ENCODE data around the gene PEBP1.

DNA sequence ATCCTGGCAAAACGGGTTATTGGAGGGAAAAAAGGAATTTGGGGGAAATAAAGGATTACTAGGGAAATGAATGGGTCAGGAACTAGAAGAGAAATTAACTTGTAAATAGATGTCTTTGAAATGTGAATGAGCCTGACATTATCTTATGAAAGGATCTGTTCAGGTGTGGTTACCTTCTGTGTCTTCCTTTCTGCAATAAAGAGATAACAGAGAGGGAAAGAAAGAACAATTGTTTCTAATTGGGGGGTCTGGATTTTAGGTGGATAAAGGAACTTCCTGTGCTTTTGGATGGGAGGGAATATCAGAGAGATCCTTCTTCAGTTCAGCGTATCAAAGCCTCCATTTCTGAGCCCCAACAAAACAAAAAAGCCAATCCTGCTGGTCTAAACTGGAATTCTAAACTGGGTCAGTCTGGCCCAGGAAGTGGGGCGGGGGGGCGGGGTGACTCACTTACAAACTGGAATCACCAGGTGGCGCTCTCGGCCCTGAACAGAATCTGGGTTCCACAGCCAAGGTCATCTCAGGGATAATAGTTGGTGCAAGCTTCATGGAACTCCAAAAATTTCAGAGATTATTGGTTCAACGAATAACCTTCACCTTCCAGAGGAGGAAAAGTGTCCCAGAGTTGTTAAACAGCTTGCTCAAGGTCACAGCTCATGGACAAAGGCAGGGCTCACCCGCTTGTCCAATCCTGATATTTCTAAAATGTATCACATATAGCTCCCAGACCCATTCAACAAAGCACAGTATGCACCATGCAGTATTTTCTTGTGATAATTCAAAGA, 15.2 kb upstream of the PEBP1 start:
- TF ChIP-seq, protein P1, sequence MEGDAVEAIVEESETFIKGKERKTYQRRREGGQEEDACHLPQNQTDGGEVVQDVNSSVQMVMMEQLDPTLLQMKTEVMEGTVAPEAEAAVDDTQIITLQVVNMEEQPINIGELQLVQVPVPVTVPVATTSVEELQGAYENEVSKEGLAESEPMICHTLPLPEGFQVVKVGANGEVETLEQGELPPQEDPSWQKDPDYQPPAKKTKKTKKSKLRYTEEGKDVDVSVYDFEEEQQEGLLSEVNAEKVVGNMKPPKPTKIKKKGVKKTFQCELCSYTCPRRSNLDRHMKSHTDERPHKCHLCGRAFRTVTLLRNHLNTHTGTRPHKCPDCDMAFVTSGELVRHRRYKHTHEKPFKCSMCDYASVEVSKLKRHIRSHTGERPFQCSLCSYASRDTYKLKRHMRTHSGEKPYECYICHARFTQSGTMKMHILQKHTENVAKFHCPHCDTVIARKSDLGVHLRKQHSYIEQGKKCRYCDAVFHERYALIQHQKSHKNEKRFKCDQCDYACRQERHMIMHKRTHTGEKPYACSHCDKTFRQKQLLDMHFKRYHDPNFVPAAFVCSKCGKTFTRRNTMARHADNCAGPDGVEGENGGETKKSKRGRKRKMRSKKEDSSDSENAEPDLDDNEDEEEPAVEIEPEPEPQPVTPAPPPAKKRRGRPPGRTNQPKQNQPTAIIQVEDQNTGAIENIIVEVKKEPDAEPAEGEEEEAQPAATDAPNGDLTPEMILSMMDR (IDR thresholded peaks at IDR 0.05), result peak; percentile 44 to 85 (median 57)
- TF ChIP-seq POLR2A (IDR thresholded peaks at IDR 0.05), result no peak

Data from body of pancreas (tissue), 4 donors.